Fibroblast of villous mesenchyme (primary cell): Measurements from ENCODE around the gene F2RL2. TPM values are rescaled to one million over a fixed set of nuclear protein-coding genes. Genes with fewer than 3 reads are reported as not detected.

Experiments used
- DNase-seq: peaks from one replicate; pipeline ENCODE4 v3.0.0-alpha.2; 2010; ENCODE audit warnings: low read depth
- H3K4me3 ChIP-seq: 2 replicates; pipeline ENCODE4 v1.5.1; 2011; ENCODE audit warnings: low read depth, mild to moderate bottlenecking, low read length
- total RNA-seq: library from RNA; depleted of rRNA; stranded (reverse); fragments of >200 nt; gene quantifications from 2 replicates; pipeline ENCODE4 v1.2.3, GENCODE V29; 2012
- TF ChIP-seq, protein P1 (sequence below): IDR thresholded peaks from 2 replicates; pipeline ENCODE4 v1.5.1; 2012; ENCODE audit warnings: low read depth, mild to moderate bottlenecking, low read length; ENCODE audit not compliant: insufficient read depth

F2RL2 gene, protein sequence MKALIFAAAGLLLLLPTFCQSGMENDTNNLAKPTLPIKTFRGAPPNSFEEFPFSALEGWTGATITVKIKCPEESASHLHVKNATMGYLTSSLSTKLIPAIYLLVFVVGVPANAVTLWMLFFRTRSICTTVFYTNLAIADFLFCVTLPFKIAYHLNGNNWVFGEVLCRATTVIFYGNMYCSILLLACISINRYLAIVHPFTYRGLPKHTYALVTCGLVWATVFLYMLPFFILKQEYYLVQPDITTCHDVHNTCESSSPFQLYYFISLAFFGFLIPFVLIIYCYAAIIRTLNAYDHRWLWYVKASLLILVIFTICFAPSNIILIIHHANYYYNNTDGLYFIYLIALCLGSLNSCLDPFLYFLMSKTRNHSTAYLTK
- 29.8 and 43.2 TPM in 2 replicates for total RNA-seq

DNA sequence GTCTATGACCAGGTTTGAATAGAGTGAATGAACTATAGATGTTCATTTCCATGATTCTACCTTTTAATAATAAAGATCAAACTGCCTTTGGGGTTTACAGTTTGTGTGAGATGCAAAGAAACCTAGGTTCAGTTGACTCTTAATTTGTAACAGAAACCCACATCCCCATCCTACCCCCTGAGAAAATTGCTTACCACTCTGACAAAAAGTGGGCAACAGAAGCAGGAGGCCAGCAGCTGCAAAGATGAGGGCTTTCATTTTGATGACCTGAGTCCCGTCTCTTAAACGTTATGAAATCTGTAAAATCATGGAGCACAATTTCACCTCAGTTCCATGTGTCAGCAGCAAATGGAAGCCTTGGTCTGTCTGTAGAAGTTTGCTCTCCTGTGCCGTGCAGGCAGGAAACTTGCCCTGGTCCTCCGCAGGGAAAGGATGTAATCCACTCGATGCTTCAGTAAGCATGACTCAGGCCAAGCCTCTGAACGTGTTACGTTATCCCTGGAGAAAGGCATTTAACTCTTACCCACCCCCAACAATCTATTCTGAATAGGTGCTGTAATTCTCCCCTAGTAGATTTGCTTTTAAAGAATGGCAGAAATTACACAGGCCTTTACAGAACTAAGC lies at the start of gene F2RL2:
TSS of gene F2RL2 (minus strand) at position 431 of the 624 bp plus-strand sequence. CDS start at position 258, 173 bp downstream.
- peak; percentile 73 for DNase-seq
- peak within 1 kb of the TSS; percentile 47 for H3K4me3 ChIP-seq
- TF ChIP-seq, protein P1, sequence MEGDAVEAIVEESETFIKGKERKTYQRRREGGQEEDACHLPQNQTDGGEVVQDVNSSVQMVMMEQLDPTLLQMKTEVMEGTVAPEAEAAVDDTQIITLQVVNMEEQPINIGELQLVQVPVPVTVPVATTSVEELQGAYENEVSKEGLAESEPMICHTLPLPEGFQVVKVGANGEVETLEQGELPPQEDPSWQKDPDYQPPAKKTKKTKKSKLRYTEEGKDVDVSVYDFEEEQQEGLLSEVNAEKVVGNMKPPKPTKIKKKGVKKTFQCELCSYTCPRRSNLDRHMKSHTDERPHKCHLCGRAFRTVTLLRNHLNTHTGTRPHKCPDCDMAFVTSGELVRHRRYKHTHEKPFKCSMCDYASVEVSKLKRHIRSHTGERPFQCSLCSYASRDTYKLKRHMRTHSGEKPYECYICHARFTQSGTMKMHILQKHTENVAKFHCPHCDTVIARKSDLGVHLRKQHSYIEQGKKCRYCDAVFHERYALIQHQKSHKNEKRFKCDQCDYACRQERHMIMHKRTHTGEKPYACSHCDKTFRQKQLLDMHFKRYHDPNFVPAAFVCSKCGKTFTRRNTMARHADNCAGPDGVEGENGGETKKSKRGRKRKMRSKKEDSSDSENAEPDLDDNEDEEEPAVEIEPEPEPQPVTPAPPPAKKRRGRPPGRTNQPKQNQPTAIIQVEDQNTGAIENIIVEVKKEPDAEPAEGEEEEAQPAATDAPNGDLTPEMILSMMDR, result no peak

DNA sequence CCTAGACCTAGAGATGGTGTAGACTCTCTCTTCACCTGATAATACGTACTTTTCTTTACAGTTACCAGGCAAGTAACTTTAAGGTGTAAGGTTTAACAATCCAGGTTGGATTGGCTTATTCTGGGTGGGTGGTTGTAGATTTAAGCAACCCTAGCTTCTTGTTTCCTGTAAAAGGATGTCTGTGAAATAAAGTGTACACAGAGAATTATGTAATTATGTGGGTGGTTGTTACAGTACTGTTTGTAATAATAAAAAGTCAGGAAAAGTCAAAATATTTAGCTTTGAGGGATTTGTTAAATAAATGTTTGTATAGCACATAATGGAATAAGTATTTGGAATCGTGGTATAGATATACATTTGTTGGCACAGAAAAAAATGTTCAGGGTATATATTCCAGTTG lies 49.0 kb upstream of the F2RL2 start:
- DNase-seq, result no peak
- TF ChIP-seq, protein P1, result no peak

DNA sequence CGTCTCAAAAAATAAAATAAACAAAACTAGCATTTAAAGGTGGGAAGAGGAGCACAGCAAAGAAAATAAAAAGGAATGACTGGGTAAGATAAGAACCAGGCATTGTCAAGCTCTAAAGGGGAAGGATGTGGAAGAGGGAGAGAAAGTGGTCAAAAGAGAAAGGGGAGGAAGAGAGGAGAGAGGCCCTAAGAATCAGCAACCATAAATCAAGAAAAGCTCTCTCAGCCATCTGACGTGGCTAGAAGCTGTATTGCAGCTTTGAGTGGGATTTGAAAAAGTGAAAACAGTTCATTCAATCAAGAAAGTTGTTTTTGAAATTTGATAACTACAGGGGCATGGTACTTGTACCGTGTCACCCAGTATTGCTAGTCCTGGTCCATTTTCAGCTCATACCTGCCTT lies 47.3 kb upstream of the F2RL2 start:
- no peak for DNase-seq
- TF ChIP-seq, protein P1, result no peak
- no peak overlapping the region for H3K4me3 ChIP-seq

More for the DNA sequence above, 49.0 kb upstream of the F2RL2 start:
- no peak overlapping the region for H3K4me3 ChIP-seq

DNA sequence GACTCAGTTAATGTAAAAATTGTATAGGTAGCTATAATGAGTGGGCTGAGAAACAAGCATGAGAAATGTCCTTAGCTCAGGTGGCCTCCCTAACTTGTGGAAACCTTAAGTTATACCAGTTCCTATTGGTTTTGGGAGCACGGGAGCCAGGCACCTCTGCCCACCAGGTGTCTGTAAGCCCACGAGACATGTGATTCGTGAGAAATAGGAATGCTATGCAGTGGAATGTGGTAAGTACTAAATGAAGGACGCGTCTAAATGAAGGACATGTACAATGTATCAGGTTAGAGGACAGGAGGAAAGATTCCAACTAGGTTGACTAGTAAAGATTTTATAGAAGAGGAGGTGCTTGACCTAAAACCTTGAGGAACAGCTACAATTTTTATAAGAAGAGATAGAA lies 46.0 kb upstream of the F2RL2 start:
- no peak overlapping the region for H3K4me3 ChIP-seq
- TF ChIP-seq, protein P1, result no peak
- DNase-seq, result no peak

DNA sequence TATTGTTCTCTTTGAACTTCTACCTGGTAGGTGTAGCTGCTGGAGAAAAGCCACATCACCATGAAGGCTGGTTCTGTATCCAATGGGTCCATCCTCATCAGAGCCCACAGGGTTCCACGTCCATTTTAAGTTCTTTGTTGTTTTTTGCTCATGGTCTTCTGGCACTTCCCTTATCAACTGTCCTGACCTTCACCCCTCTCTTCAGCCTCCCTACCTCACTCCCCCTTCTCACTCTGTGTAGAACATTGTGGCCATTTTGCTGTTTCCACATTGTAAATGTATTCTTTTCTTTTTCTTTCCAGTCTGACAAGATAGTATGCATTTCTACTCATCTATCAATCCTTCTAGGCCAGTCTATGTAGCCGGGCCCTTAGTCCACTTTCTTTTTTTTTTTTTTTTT lies 44.3 kb upstream of the F2RL2 start:
- DNase-seq, result no peak
- no peak overlapping the region for H3K4me3 ChIP-seq
- TF ChIP-seq, protein P1, result no peak

DNA sequence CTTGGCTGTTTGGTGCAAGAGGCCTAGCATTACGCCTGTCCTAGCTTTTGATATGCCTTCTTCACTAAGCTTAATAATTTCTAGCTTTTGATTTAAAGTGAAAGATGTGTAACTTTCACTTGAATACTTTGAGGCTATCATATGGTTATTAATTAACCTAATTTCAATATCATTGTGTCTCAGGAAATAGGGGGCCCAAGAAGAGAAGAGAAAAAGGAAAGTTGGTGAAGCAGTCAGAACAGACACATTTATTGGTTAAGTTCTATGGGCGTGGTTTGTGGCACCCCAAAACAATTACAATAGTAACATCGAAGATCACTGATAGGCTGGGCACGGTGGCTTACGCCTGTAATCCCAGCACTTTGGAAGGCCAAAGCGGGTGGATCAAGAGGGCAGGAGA lies 40.9 kb upstream of the F2RL2 start:
- no peak overlapping the region for H3K4me3 ChIP-seq
- TF ChIP-seq, protein P1, result no peak
- DNase-seq, result no peak
